HG03469 (cell line): ENCODE measurements around the gene UGT3A1.

Experiments
- ATAC-seq: cut with Tn5 transposase; IDR thresholded peaks from one replicate; pipeline ENCODE4 v1.9.1; 2021; ENCODE audit warnings: mild to moderate bottlenecking, moderate library complexity, moderate number of reproducible peaks; ENCODE audit not compliant: unreplicated experiment

The UGT3A1 gene

GRCh38 chr5:35920890-35921289 lies 70.3 kb downstream of the UGT3A1 start:
- no peak for ATAC-seq

GRCh38 chr5:35919191-35919590 lies 72.0 kb downstream of the UGT3A1 start:
- ATAC-seq = no peak

- ATAC-seq = no peak
These were observed 82.4 kb downstream of the UGT3A1 start for GRCh38 chr5:35908814-35909213.

- no peak for ATAC-seq
These were observed 83.0 kb downstream of the UGT3A1 start for GRCh38 chr5:35908228-35908627.

GRCh38 chr5:35904443-35905132 lies 86.6 kb downstream of the UGT3A1 start:
- ATAC-seq = peak; percentile 61

- no peak for ATAC-seq
These were observed 87.5 kb downstream of the UGT3A1 start for GRCh38 chr5:35903631-35904203.

GRCh38 chr5:35902046-35902672 lies 89.0 kb downstream of the UGT3A1 start:
- ATAC-seq = peak; percentile 67
